ENCODE data around the gene DTNB.
"Not testable (repeated sequence)": the region's sequence is repeated elsewhere in the genome, so short reads cannot be mapped to it uniquely, and the experiment has no call there.

Gene DTNB

GRCh38 chr2:25405611-25406295 lies 267.6 kb downstream of the DTNB start:
- DNase-seq (ENCODE audit: low read depth): no peak
- TF ChIP-seq, protein P1, sequence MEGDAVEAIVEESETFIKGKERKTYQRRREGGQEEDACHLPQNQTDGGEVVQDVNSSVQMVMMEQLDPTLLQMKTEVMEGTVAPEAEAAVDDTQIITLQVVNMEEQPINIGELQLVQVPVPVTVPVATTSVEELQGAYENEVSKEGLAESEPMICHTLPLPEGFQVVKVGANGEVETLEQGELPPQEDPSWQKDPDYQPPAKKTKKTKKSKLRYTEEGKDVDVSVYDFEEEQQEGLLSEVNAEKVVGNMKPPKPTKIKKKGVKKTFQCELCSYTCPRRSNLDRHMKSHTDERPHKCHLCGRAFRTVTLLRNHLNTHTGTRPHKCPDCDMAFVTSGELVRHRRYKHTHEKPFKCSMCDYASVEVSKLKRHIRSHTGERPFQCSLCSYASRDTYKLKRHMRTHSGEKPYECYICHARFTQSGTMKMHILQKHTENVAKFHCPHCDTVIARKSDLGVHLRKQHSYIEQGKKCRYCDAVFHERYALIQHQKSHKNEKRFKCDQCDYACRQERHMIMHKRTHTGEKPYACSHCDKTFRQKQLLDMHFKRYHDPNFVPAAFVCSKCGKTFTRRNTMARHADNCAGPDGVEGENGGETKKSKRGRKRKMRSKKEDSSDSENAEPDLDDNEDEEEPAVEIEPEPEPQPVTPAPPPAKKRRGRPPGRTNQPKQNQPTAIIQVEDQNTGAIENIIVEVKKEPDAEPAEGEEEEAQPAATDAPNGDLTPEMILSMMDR (IDR thresholded peaks at IDR 0.05; ENCODE audit: insufficient read depth, low read depth, low read length, missing control alignments): no peak
- H3K4me3 ChIP-seq (ENCODE audit: low read length): no peak overlapping the region

- DNase-seq (ENCODE audit: low read depth); H3K4me3 ChIP-seq (ENCODE audit: low read length): not testable (repeated sequence)
These were observed 270.1 kb downstream of the DTNB start for GRCh38 chr2:25403120-25403760.

GRCh38 chr2:25402477-25402876 lies 270.9 kb downstream of the DTNB start:
- H3K4me3 ChIP-seq (ENCODE audit: low read length): no peak overlapping the region
- TF ChIP-seq, protein P1 (IDR thresholded peaks at IDR 0.05; ENCODE audit: insufficient read depth, low read depth, low read length, missing control alignments): no peak
- DNase-seq (ENCODE audit: low read depth): no peak

DNA sequence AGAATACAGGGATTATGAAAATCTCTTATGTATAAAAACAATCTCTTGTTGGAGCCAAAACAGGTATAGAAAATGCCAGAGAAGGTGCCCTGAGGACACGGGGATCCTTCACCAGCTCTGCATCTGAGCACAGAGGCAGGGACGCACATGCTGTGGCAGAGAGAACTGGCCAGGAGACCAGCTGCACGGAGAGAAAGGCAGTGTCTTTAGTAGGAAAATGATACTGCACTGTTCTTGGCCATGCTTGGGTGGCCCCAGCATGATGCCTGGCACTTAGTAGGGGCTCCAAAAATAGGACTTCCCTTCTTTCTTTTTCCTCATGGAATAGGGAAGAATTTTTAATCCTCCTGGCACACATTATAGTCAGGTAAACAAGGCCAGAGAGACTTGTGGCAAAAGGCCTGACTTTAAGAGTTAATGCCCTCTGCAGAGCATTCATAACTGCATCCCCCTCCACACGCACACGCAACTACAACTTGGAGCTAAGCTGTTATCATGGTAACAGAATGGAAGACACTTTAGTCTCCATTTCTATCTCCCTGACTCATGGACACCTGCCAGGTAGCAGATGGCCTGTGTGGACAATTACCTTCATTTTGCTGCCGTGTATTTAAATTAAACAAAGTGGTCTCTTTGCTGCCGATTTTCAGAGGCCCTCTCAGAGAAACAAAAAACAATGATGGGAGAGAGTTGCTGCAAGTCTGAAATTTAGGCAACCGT lies 271.9 kb downstream of the DTNB start:
- H3K4me3 ChIP-seq (ENCODE audit: low read length): no peak overlapping the region
- no peak for DNase-seq (ENCODE audit: low read depth)
- TF ChIP-seq, protein P1 (IDR thresholded peaks at IDR 0.05; ENCODE audit: insufficient read depth, low read depth, low read length, missing control alignments): no peak

DNA sequence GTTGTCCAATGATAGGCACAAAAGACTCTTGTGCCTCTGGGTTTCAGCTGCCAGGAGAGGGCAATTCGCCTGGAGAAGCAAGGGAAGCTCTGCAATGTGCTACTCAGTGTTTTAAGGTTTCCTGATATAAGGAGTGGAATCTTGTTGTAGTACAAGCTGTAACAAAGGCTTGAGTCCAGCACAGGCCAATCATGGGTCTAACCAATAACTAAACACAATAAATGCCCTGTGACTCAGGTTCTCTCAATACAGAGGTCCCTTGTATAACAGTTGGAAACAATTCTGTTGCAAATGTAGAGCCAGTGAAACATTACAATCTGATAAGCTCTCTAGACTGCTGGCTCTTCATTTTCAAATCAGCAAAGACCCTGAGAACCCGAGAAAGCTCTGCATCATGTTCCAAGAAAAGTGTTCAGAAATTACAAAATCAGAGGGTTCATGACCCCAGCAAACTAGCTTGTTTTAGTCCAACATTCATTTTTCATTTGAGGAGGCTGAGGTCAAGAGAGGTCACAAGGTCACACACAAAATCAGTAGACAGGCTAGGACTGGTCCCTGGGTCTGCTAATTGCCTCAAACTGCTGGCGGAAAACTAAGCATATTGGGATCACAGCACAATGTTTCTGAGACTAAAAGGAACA lies 272.7 kb downstream of the DTNB start:
- TF ChIP-seq, protein P1 (IDR thresholded peaks at IDR 0.05; ENCODE audit: insufficient read depth, low read depth, low read length, missing control alignments): no peak
- DNase-seq (ENCODE audit: low read depth): no peak
- H3K4me3 ChIP-seq (ENCODE audit: low read length): no peak overlapping the region

- TF ChIP-seq, protein P1 (IDR thresholded peaks at IDR 0.05; ENCODE audit: insufficient read depth, low read depth, low read length, missing control alignments): no peak
- no peak overlapping the region for H3K4me3 ChIP-seq (ENCODE audit: low read length)
- no peak for DNase-seq (ENCODE audit: low read depth)
These were observed 273.2 kb downstream of the DTNB start for GRCh38 chr2:25400169-25400568.

GRCh38 chr2:25398534-25398933 lies 274.8 kb downstream of the DTNB start:
- TF ChIP-seq, protein P1 (IDR thresholded peaks at IDR 0.05; ENCODE audit: insufficient read depth, low read depth, low read length, missing control alignments): no peak
- DNase-seq (ENCODE audit: low read depth): no peak
- no peak overlapping the region for H3K4me3 ChIP-seq (ENCODE audit: low read length)

Data from epithelial cell of esophagus (primary cell).